ENCODE data around the gene CD200R1L.
"Not testable (repeated sequence)": the region's sequence is repeated elsewhere in the genome, so short reads cannot be mapped to it uniquely, and the experiment has no call there.

CD200R1L gene, protein sequence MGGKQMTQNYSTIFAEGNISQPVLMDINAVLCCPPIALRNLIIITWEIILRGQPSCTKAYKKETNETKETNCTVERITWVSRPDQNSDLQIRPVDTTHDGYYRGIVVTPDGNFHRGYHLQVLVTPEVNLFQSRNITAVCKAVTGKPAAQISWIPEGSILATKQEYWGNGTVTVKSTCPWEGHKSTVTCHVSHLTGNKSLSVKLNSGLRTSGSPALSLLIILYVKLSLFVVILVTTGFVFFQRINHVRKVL

DNA sequence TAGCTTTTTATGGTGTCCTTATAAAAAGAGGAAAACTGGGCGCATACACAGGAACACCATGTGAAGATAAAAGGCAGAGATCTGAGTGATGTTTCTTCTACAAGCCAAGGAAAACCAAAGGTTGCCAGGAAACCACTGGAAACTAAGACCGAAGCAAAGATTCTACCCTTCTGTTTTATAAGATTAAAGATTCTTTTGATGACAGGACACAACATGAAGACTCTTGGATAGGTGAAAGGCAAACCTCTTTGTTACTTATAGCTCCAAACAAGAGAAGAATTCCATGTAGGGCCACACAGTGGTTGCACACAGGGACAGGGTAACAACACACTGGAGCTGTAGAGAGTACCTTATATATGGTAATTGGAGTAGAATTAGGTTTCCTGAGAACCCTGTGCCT lies at the start of gene CD200R1L:
TSS of gene CD200R1L (minus strand) at position 101 of the 400 bp plus-strand sequence. CDS start 17,497 bp downstream, outside the sequence.
- no peak for DNase-seq

DNA sequence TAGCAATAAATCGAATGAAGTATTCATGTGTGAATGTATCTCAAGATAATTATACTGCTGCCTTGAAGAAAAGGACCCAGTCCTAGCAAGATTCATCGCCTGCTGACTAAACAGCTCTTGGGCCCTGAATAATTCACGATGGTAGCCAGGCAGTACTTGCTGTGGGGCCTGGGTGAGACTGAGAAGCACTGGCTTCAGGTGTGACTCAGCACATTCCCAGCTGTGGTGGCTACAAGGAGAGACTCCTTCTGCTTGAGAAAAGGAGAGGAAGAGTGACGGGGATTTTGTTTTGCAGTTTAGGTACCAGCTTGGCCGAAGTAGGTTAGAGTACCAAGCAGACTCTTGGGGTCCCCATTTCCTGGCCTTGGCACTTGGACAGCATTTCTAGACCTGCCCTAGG lies 47.6 kb upstream of the CD200R1L start:
- DNase-seq = no peak

DNA sequence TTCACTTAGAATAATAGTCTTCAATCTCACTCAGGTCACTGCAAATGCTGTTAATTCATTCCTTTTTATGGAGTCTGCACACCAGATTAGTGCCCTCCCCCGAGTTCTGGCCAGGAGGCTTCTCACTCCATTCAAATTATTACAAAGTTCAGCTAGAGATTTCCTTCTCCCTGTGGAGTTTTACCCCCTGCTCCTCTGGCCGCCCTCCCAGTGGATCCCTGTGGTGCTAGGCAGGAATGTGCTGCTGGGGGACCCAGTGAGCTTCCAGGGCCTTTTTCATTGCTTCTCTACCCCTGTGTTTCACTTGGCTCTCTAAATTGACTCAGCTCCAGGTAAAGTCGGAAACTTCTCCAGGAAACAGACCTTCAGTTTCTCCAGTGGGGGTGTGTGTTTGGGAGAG lies 42.7 kb upstream of the CD200R1L start:
- DNase-seq = no peak

DNA sequence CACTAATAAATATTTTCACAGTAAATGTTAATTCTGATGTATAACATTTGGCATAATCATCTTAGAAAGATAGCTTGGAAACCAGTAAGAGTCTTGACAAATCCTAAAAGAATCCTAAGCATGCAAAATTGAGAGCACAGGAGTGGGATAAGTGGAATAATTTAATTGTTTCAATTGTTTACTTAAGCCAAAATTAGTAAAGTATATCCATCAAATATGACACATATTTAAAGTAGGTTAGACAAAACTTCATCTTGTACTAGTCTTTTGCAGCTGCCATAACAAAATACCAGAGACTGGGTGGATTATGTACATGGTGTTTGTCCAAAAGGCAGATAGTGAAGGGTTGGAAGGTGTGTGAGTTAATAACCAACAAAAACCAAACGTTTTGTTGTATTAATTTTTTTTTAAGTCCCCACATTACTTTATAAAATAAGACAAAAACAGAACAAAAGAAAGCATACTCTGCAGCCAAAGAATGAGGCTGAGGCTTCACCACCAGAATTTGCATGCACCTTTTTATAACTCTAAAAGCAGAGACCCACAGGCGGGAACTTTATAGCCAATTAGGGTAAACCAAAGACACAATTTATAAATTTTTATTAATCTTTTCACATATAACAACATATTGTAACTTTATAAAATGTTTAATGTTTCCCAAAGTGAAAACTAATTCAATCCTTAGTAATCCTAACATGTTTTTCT lies 41.9 kb upstream of the CD200R1L start:
- DNase-seq = no peak

DNA sequence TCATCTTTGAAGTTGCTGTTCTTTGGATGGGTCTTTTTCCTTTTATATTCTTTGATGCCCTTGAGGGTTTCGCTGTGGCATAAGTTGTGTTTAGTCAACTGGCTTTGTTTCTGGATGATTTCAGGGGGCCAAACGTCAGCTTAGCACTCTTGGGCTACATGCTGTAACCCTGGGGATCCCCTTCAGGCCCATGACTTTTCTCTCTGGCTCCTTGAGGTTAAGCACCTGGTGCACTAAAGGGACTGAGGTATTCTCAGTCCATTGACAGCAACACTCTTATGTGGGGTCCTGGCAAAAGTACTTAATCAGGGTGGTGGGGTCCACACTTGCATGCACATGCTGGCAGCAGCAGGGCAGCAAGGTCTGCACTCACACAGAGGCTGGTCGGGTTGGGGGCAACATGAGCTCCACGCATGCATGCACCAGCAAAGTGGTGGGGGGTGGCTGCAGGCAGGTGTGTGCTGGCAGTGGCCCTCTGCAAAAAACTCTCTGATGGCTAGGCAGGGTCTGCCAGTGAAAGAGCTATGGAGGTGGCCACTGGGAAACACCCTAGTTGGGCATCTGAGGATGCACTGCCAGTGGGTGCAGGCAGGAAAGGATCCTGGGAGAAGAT lies 38.1 kb upstream of the CD200R1L start:
- DNase-seq = no peak

DNA sequence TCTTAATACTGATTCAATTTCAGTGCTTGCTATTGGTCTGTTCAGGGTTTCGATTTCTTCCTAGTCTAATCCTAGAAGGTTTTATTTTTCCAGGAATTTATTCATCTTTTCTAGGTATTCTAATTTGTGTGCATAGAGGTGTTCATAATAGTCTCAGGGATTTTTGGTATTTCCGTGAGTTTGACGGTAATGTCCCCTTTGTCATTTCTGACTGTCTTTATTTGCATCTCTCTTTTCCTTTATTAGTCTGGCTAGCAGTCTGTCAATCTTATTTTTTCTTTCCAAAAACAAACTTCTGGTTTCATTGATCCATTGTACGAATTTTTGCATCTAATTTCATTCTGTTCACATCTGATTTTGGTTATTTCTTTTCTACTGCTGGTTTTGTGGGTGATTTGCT lies 35.2 kb upstream of the CD200R1L start:
- no peak for DNase-seq

DNA sequence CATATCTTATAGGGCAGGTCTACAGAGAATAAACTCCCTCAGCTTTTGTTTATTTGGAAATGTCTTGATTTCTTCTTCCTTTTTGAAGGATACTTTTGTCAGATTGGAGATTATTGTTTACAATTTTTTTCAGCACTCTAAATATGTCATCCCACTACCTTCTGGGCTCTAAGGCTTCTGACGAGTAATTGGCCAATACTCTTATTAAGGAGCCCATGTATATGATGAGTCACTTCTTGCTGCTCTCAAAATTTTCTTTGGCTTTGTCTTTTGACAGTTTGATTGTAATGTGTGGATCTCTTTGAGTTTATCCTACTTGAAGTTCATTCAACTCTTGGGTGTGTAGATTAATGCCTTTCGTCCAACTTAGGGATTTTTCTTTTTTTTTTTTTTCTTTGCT lies 28.9 kb upstream of the CD200R1L start:
- DNase-seq = no peak

DNA sequence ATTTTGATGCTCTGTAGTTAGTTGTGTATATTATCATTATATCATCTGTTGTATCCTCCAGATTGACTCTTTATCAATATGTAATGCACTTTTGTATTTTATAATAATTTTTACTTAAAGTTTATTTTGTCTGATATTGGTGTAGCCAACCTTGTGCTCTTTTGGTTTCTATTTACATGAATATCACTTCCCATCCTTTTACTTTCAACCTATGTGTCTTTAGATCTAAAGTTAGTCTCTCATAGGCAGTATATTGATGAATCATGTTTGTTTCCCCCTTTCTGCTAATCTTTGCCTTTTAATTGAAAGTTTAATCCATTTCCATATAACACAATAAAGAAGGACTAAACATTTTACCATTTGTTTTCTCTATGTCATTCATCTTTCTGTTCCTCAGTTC lies 28.1 kb upstream of the CD200R1L start:
- DNase-seq = no peak

DNA sequence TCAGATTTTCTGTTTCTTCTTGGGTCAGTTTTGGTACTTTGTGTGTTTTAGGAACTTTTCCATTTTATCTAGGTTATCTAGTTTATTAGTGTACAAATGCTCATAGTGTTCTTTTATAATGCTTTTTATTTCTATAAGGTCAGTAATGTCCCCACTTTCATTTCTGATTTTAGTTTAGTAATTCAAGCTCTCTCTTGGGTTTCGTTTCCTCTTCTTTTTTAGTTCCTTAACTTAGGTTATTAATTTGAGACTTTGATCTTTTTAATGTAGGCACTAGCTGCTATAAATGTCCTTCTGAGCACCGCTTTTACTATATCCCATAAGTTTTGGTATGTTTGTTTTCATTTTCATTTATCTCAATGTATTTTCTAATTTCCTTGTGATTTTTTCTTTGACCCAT lies 27.0 kb upstream of the CD200R1L start:
- DNase-seq = no peak

DNA sequence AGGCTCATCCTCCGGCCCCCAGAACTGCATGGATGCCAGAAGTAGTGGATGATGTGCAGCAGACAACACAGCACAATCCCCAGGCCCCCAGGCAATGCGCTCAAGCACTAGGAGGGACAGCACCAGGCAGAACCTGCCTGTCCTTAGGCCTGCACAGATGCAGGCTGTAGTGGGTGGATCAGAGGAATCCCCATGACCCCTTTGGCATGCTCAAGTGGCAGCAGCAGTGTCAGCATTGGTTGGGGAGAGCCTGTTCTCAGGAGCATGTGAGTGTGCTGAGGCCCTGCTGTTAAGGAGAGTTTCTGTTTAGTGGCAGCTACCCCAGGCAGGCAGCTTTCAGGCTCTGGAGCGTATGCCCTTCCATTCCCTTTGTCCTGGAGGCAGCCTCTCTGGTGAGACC lies 25.1 kb upstream of the CD200R1L start:
- DNase-seq = no peak

DNA sequence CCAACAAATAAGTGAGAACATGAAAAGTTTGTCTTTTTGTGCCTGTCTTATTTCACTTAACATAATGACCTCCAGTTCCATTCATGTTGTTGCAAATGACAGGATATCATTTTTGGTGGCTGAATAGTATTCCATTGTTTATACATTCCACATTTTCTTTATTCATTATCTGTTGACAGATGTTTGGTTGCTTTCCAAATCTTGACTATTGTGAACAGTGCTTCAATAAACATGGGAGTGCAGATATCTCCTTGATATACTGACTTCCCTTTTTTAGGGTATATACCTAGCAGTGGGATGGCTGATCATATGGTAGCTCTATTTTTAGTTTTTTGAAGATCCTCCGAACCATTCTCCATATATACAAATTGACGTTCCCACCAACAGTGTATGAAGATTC lies 19.1 kb upstream of the CD200R1L start:
- DNase-seq = no peak

DNA sequence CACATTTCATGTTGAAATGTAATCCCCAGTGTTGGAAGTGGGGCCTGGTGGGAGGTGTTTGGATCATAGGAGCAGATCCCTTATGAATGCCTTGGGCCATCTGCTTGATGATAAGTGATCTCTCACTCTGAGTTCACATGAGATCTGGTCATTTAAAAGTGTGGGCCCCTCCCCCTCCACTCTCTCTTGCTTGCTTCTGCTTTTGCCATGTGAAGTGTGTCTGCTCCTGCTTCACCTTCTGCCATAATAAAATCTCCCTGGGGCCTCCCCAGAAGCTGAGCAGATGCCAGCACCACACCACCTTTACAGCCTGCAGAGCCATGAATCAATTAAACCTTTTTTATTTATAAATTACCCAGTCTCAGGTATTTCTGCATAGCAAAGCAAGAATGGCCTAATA lies 14.2 kb upstream of the CD200R1L start:
- DNase-seq = no peak

DNA sequence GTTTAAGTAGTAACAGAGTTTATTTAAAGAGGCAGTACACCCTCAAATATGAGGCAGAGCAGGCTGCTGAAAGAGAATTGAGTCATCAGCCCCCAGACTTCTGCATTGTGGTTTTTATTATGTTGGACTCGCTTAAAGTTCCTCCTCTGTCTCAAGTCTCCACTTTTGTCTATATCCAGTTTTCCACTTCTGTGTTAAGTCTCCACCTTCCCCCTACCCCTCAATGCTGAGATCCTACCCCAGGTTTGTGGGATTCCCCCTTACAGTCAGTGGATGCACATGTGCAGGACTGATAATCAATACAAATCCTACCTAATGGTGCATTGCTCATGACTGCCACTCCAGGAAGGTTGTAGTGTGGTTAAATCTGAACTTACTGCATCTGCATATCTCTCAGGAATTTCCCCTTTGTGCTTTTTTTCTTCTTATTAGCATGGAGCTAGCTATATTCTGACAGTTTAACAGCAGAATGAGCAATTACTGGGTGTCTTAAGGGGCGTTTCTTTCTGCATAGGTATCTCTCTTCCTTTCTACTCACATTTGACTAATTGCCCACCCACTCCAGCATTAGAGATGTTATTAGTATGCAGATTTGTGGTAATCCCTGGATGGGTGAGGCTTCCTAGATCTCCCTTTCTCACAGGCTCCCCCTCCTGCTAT lies 11.9 kb upstream of the CD200R1L start:
- DNase-seq = no peak

DNA sequence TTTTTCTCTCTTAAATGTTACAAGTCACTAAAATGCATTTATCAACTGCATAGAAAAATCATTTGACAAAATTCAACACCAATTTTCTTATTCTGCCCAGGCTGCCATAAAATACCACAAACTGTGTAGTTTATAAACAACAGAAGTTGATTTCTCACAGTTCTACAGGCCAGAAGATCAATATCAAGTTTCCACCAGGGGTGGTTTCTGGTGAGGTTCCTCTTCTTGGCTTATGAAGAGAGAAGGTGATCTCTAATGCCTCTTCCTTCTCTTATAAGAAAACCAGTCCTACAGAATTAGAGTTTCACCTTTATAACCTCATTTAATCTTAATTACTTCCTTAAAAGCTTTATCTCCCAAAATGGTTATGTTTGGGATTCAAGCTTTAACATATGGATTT lies 10.9 kb upstream of the CD200R1L start:
- no peak for DNase-seq

DNA sequence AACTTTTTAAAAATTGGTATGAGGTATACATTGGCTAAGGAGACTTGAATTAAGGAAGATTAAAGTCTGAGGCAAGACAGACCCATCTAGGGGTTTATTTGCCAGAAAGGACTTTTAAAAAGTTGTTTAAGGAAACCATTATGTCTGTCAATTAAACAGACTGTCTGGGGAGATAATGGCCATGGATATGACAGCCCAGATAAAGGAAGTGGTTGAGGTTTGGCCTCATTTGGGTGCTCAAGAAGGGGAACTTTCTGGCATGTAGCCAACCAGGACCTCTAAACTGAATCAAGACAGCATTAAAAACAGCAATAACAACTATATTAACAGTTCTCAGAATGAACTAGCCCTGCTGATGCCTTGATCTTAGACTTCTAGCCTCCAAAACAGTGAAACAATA lies 9.9 kb upstream of the CD200R1L start:
- DNase-seq = no peak

DNA sequence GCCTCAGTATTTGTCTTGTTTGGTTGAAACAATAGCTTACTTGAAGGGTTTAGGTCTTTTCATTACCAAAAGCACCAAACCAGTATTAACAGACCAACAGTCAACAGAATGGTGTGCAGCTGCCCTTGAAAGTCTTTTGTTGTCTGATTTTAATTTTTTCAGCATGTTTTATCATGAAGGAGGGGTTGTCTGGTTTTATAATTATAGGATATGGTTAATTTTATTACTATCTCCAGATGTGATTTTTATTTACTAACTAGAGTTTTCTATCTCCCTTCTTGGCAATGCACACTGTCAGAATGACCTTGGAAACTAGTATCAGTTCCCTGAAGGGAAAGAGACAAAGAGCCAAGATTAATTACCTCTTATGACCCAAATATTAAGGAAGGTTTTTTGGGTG lies 9.2 kb upstream of the CD200R1L start:
- DNase-seq = no peak

DNA sequence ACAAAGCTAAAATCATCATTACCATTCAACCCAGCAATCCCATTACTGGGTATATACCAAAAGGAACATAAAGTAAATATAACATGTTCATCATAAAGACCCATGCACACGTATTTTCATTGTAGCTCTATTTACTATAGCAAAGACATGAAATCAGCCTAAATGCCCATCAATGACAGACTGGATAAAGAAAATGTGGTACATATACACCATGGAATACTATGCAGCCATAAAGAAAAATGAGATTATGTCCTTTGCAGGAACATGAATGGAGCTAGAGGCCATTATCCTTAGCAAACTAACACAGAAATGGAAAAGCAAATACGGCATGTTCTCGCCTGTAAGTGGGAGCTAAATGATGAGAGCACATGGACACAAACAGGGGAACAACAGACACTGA lies 8.4 kb upstream of the CD200R1L start:
- DNase-seq = not testable (repeated sequence)

DNA sequence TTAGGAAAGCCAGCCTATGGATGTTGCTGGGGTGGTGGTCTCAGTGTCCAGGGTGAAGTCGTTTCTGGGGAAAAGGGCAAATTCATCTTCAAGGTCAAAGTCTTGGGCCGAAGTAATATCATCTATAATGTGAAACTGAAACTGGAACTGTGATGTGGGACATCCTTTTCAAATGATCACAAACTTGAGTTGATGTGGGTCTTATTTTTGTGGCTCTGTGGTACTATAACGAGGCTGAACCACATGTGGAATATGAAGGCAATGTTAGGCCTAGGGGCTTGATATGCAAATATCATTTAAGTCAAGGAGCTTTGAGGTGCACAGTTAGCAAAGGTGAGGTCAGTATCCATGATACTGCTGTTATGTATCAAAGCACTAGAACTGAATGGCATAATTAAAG lies 1.5 kb upstream of the CD200R1L start:
- DNase-seq = no peak

DNA sequence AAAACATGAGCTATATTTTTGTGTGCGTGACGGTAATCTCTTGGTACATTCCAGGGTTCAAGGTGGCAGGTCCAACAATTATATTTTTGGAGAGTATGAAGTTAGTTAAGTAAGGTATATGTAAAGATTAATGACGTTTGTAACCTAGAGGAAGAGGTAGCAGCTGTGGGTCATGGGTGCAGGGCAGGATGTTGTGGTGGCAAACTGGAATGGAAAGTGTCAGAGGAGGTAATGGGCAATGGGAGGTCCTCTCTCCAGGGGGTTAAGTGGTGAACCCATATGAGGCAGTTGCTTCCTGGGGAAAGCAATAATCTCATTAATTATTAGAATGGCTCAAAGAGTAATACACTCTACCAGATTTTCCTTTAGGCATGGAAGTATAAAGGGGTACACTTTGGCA lies 1.0 kb upstream of the CD200R1L start:
- no peak for DNase-seq

DNA sequence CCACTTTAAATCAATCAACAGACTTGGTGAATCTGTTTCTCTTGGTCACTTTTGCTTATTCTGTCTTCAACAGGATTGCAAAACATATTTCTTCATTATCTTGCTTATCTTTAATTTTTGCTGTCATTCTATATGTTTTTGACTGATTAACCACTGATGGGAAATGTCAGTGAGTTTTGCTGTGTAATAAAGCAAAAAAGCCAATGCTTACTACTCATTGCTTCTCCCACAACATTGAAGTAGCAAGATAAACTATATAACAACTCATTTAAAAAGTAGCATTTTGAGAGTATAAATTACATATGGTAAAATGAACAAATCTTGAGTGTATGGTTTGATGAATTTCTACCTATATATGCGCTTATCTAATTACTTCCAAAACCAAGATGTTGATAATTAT lies 892 bp downstream of the CD200R1L start:
- no peak for DNase-seq

DNA sequence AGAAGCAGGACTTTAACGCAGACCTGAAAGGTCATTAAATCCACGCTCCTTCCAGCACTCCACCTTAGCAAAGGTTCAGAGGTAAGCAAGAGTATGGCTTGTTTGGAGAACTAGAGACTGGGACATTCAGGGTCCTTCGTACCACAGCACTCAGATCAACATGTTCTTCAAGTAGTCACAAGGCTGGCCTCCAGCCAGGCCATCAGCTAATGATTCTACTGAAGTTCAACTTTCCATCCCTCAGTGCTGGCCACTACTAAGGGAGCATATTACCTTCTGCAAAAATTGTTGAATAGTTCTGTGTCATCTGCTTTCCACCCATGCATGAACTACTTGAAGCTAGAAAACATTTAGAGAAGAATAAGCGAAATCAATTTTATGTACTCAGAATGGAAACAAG lies 17.6 kb downstream of the CD200R1L start:
- DNase-seq = no peak

DNA sequence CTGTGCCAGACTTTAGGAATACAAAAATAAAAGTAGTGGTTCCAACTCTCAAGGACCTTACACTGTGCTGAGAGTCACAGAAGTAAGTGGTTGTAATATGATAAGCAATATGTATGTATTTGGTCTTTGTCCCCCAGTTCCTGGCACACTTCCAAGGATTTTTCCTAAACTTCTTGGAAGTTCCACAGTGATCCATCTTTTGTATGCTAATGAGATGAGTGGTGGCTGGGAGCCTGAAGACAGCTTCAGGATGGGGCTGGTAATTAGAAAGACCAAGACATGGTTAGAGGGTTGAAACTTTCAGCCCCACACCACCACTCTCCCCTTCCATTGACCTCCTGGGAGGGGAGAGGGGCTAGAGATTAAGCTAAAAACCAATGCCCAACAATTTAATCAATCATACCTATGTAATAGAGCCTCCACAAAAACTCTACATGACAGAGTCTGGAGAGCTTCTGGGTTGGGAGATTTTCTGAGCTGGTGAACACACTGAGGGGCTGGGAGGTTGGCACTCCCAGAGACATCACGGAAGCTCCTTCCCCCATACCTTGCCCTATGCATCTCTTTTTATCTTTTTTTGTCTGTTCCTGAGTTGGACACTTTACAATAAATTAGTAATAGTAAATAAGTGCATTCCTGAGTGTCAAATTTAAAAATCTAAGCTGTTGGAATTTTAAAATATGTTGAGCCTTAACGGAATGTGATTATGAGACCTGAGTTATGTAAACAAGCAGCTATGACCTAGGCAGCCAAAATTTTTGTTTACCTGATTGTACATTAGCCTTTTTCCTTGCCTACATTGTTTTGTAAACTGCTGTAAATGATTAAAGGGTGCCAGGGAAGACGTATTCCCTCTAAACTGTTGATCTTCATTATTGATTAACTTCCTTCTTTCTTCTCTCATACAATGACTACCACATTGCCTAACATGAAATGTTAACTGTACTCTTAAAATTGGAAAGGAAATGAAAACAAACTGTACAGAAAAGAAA lies 24.3 kb downstream of the CD200R1L start:
- no peak for DNase-seq

DNA sequence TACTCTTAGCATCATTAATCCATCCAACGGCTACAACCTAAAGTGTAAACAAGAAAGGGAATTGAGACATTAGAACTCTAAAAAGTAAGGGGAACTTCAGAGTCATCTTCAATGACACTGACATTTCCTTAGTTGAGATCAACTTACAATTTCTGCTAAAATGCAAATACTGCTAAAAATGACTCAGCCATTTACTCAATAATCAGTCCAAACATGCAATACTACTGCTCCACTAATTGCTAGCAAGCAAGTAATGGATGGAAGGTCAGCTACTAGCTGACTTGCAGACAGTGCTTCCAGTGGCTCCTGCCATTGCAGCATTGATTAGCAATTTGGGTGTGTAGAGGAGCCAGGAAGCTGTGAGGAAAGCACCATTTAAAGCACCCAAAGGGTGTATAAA lies 28.4 kb downstream of the CD200R1L start:
- no peak for DNase-seq
